GM12872 (cell line): ENCODE results near the gene GRID2.

Source experiments
- CTCF ChIP-seq: IDR thresholded peaks from 3 replicates; pipeline ENCODE4 v1.5.1; 2011; ENCODE audit warnings: low read depth, mild to moderate bottlenecking, low read length, moderate library complexity; ENCODE audit not compliant: insufficient read depth

The GRID2 gene

GRCh38 chr4:92825791-92826190 is 522.0 kb downstream of the GRID2 start:
- TF ChIP-seq CTCF, result no peak

- no peak for TF ChIP-seq CTCF
Measured at GRCh38 chr4:92830771-92831170, 527.0 kb downstream of the GRID2 start.

- no peak for TF ChIP-seq CTCF
Measured at GRCh38 chr4:92840880-92841279, 537.1 kb downstream of the GRID2 start.

- TF ChIP-seq CTCF, result no peak
Measured at GRCh38 chr4:92843784-92844183, 540.0 kb downstream of the GRID2 start.

- TF ChIP-seq CTCF, result no peak
Measured at GRCh38 chr4:92847026-92847425, 543.3 kb downstream of the GRID2 start.

- TF ChIP-seq CTCF, result no peak
Measured at GRCh38 chr4:92862509-92862908, 558.7 kb downstream of the GRID2 start.

GRCh38 chr4:92864096-92864495 is 560.3 kb downstream of the GRID2 start:
- TF ChIP-seq CTCF, result no peak

- no peak for TF ChIP-seq CTCF
Measured at GRCh38 chr4:92872604-92873003, 568.8 kb downstream of the GRID2 start.
